Embryonic facial prominence (tissue), 1 donor: ENCODE results near the gene PSAP.
"Not testable (repeated sequence)": the region's sequence is repeated elsewhere in the genome, so short reads cannot be mapped to it uniquely, and the experiment has no call there.

ENCODE experiments used
- DNase-seq: peaks from one replicate; pipeline ENCODE4 v3.0.0-alpha.2; 2016; ENCODE audit errors: extremely low spot score

Gene PSAP

GRCh38 chr10:71850743-71851464 is at the start of gene PSAP:
TSS of gene PSAP (minus strand) at chr10:71851251. CDS start at chr10:71851221, 30 bp downstream.
- DNase-seq = peak; percentile 92

GRCh38 chr10:71900441-71901180 is 49.6 kb upstream of the PSAP start:
- DNase-seq = no peak

GRCh38 chr10:71899665-71900412 is 48.8 kb upstream of the PSAP start:
- no peak for DNase-seq

- not testable (repeated sequence) for DNase-seq
Measured at GRCh38 chr10:71898346-71898745, 47.3 kb upstream of the PSAP start.

- no peak for DNase-seq
Measured at GRCh38 chr10:71893920-71894319, 42.9 kb upstream of the PSAP start.

GRCh38 chr10:71893258-71893815 is 42.3 kb upstream of the PSAP start:
- DNase-seq = peak; percentile 36

GRCh38 chr10:71891437-71891836 is 40.4 kb upstream of the PSAP start:
- no peak for DNase-seq

GRCh38 chr10:71889388-71889987 is 38.4 kb upstream of the PSAP start:
- no peak for DNase-seq

GRCh38 chr10:71888623-71889387 is 37.8 kb upstream of the PSAP start:
- peak; percentile 18 for DNase-seq

- no peak for DNase-seq
Measured at GRCh38 chr10:71888248-71888622, 37.2 kb upstream of the PSAP start.

GRCh38 chr10:71887743-71888142 is 36.7 kb upstream of the PSAP start:
- DNase-seq = no peak

GRCh38 chr10:71882813-71883659 is 32.0 kb upstream of the PSAP start:
- DNase-seq = no peak

- DNase-seq = no peak
Measured at GRCh38 chr10:71881647-71882355, 30.8 kb upstream of the PSAP start.

GRCh38 chr10:71881307-71881624 is 30.2 kb upstream of the PSAP start:
- DNase-seq = not testable (repeated sequence)

GRCh38 chr10:71880425-71881306 is 29.6 kb upstream of the PSAP start:
- DNase-seq = no peak

- no peak for DNase-seq
Measured at GRCh38 chr10:71878327-71879034, 27.4 kb upstream of the PSAP start.

GRCh38 chr10:71877821-71878220 is 26.8 kb upstream of the PSAP start:
- DNase-seq = no peak
